Upper lobe of left lung (tissue), 6 donors: ENCODE data around the gene SIAH1. TPM values are rescaled to one million over a fixed set of nuclear protein-coding genes. Genes with fewer than 3 reads are reported as not detected.

Experiments
- ATAC-seq, 2 donors: fragments of 200-7000 bp; cut with Tn5 transposase; one replicate each; pipeline ENCODE4 v1.9.1; 2022; ENCODE audit warnings: mild to moderate bottlenecking in 2 of 2, moderate library complexity in 2 of 2; ENCODE audit not compliant: low FRiP score in 2 of 2
- DNase-seq, 2 donors: peaks; one replicate each; pipeline ENCODE4 v3.0.0-alpha.2; 2019 to 2020
- H3K27ac ChIP-seq, 4 donors: fragments of 200-600 bp; sonication (generic); one replicate each; pipeline ENCODE4 v1.5.1; 2016 to 2019
- H3K27me3 ChIP-seq, 4 donors: fragments of 200-600 bp; sonication (generic); one replicate each; pipeline ENCODE4 v1.5.1; 2017 to 2019
- H3K36me3 ChIP-seq, 4 donors: fragments of 200-600 bp; sonication (generic); one replicate each; pipeline ENCODE4 v1.5.1; 2016 to 2019
- H3K4me1 ChIP-seq, 4 donors: fragments of 200-600 bp; sonication (generic); one replicate each; pipeline ENCODE4 v1.5.1; 2018 to 2019
- H3K4me3 ChIP-seq, 4 donors: fragments of 200-600 bp; sonication (generic); one replicate each; pipeline ENCODE4 v1.5.1; 2017 to 2019; ENCODE audit warnings: mild to moderate bottlenecking in 2 of 4, moderate library complexity in 1 of 4
- H3K9me3 ChIP-seq, 4 donors: fragments of 200-600 bp; sonication (generic); one replicate each; pipeline ENCODE4 v1.5.1; 2018 to 2019
- EP300 ChIP-seq, 4 donors: sonication (generic); formaldehyde crosslinking; IDR thresholded peaks; one replicate each; pipeline ENCODE4 v1.5.1; 2017; ENCODE audit warnings: antibody characterized with exemption in 4 of 4, control low read depth in 2 of 4
- POLR2A ChIP-seq, 4 donors: fragments of 450-650 bp; IDR thresholded peaks; one replicate each; pipeline ENCODE4 v1.5.1; 2016 to 2017; ENCODE audit warnings: antibody characterized with exemption in 4 of 4, mild to moderate bottlenecking in 2 of 4
- POLR2AphosphoS5 ChIP-seq, 2 donors: sonication (generic); formaldehyde crosslinking; IDR thresholded peaks; one replicate each; pipeline ENCODE4 v1.5.1; 2017; ENCODE audit warnings: antibody characterized with exemption in 2 of 2
- WGBS, 2 donors: methylation state at CpG; one replicate each; pipeline ENCODE4 v1.1.5; 2017 to 2018; 5-methylcytosine and 5-hydroxymethylcytosine counted together
- total RNA-seq, 6 donors: library from RNA; depleted of rRNA in 4 of 6; stranded (reverse); fragments of >200 nt in 4 of 6; gene quantifications; one replicate each; pipeline versions ENCODE4 v1.1.0 to v1.2.1, GENCODE V29; 2016 to 2021
- TF ChIP-seq, protein P1 (sequence below), 6 experiments: fragments of 450-650 bp in 4 of 6; fragments of 200-600 bp in 2 of 6; sonication (generic) in 2 of 6; IDR thresholded peaks; one replicate each; pipeline ENCODE4 v1.5.1; 2016 to 2019; ENCODE audit warnings: antibody characterized with exemption in 6 of 6
- donor health status: DM: no; HTN: no; CAD: no; lungs with moderate emphysema.
- donor health status: DM: no; HTN: yes; CAD: no; lungs with severe emphysema.

The SIAH1 gene
- total RNA-seq, 6 donors from 2014 or later, result 19.4 to 45.1 (median 24.9) TPM

DNA sequence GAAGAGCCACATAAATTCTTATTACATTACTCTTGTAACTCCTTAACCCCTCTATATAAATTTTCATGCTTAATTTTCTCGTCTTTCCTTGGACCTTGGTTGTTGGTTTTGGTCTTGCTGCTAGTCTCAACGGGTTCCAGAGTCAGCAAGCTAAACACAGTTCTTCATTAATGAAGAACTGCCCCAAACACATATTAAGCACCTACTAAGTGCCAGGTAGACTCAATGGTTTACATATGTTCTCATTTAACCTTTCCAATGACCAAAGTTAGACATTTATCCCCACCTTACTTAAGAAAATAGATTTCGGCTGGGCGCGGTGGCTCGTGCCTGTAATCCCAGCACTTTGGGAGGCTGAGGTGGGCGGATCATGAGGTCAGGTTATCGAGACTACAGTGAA is 15.0 kb downstream of the SIAH1 start:
- Histone ChIP-seq H3K27me3 (no peaks in the 10 kb centered on the region), H3K4me3 (no peak overlapping the region), H3K4me1 (peaks cover 46 to 62% (median 53%) of the 10 kb centered on the region in 4 donors), H3K36me3 (no peaks in the 10 kb centered on the region), H3K9me3 (no peaks in the 10 kb centered on the region), H3K27ac (peak overlapping the region in 1 of 4 donors; percentile 2)
- no peak for ATAC-seq
- TF ChIP-seq POLR2AphosphoS5 (IDR thresholded peaks at IDR 0.05), result no peak
- TF ChIP-seq, protein P1, sequence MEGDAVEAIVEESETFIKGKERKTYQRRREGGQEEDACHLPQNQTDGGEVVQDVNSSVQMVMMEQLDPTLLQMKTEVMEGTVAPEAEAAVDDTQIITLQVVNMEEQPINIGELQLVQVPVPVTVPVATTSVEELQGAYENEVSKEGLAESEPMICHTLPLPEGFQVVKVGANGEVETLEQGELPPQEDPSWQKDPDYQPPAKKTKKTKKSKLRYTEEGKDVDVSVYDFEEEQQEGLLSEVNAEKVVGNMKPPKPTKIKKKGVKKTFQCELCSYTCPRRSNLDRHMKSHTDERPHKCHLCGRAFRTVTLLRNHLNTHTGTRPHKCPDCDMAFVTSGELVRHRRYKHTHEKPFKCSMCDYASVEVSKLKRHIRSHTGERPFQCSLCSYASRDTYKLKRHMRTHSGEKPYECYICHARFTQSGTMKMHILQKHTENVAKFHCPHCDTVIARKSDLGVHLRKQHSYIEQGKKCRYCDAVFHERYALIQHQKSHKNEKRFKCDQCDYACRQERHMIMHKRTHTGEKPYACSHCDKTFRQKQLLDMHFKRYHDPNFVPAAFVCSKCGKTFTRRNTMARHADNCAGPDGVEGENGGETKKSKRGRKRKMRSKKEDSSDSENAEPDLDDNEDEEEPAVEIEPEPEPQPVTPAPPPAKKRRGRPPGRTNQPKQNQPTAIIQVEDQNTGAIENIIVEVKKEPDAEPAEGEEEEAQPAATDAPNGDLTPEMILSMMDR (IDR thresholded peaks at IDR 0.05), result no peak
- no peak for TF ChIP-seq EP300 (IDR thresholded peaks at IDR 0.05)
- no peak for TF ChIP-seq POLR2A (IDR thresholded peaks at IDR 0.05)
- WGBS, 2 donors, result 91 to 98% methylated on average over 8 of the region's 8 CpGs
- DNase-seq, result no peak

DNA sequence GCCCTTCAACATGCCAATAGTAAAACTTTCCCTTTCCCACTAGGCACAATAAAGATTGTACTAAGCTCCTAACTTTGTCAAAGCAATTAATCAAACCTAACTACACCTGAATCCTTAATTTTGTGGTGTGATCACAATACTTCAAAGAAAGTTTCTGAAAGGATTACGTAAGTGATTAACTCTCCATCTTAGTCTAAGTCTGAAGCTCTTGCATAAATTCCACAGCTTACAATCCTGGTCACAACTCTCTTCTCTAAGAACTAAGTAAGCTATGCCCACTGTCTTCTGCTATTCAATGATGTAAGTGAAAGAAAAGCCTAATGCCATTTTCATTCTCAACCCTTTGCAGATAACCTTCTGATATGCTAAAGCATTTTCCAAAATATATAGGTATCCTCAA is 15.4 kb downstream of the SIAH1 start:
- Histone ChIP-seq H3K4me1 (peaks cover 47 to 63% (median 55%) of the 10 kb centered on the region in 4 donors), H3K36me3 (no peaks in the 10 kb centered on the region), H3K9me3 (no peaks in the 10 kb centered on the region), H3K27me3 (no peaks in the 10 kb centered on the region), H3K27ac (peak overlapping the region in 1 of 4 donors; percentile 2), H3K4me3 (no peak overlapping the region)
- TF ChIP-seq EP300 (IDR thresholded peaks at IDR 0.05) (no peak), POLR2AphosphoS5 (IDR thresholded peaks at IDR 0.05) (no peak), POLR2A (IDR thresholded peaks at IDR 0.05) (no peak)
- TF ChIP-seq, protein P1 (IDR thresholded peaks at IDR 0.05), result no peak
- 71 to 89% methylated on average over 1 of the region's 1 CpG for WGBS, 2 donors
- DNase-seq (no peak), ATAC-seq (no peak)

DNA sequence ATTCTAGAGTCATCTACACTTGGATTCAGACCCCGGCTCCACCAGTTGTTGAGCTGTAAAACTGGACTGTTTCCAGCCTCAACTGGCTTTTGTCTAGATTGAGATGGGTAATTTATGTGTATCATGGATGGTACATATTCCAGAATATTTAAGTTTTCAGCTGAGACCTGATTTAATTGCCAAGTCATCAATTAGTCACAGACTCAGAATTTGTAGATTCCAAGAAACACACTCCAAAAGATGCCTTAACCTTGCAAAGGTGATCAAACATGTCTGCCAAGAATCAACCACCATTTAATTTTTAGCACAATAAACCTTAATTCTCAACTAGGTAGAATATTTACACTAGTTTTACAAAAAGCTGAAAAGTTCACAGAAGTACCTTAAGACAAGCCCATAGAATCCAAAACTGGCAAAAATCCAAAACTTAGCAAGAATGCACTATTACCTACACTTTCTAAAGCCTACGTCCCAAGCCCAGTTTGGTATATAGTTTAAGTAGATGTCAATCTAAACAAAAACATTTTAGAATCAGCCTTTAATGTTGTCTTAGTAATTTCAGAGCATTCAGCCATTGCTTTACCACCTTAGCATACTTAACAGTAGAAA is 17.7 kb downstream of the SIAH1 start:
- H3K27me3 ChIP-seq, result no peaks in the 10 kb centered on the region
- H3K4me1 ChIP-seq, result peaks cover 32 to 59% (median 39%) of the 10 kb centered on the region in 4 donors
- no peaks in the 10 kb centered on the region for H3K9me3 ChIP-seq
- H3K36me3 ChIP-seq, result no peaks in the 10 kb centered on the region
- ATAC-seq (no peak), DNase-seq (no peak)
- 56 to 58% methylated on average over 2 of the region's 2 CpGs for WGBS, 2 donors
- H3K4me3 ChIP-seq, result no peak overlapping the region
- TF ChIP-seq, protein P1 (IDR thresholded peaks at IDR 0.05), result no peak
- TF ChIP-seq POLR2A (IDR thresholded peaks at IDR 0.05) (no peak), POLR2AphosphoS5 (IDR thresholded peaks at IDR 0.05) (no peak), EP300 (IDR thresholded peaks at IDR 0.05) (no peak)
- peak overlapping the region in 1 of 4 donors; percentile 88 for H3K27ac ChIP-seq

DNA sequence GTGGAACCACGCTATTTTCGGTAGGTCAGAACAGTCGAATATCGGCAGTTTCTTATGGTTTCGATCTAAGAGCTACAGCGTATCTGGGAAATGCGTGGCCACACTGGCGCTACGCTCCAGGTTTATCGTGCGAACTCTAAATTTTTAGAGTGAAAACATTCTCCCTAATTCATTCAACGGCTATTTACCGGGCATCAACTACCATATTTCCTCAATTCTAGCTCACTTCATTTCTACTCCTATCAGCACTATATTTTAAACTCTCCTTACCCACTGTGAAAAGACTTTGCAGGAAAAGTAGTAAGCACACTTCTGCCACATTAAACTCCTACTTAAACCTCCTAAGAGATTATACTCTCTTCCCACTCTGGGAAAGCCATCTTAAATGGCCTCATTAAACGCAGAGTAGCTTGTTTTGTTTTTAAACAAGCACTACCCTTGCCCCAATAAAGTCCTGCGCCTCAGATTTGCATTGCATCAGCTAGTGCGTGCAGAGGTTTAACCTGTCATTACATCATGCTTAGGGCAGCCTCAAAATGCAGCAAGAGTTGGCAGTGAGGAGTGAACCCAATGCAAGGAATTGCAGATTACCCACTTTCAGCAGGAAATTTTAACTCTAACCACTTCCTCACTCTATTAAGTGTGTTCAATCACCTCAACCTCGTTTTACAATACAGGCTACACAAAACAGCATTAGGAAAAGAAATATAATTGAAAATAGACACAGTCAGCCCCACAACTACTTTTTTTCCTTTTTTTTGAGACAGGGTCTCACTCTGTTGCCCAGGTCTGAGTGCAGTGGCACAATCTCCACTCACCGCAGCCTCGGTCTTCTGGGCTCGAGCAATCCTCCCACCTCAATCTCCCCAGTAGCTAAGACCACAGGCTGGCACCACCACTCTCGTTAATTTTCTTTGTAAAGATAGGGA is 18.8 kb downstream of the SIAH1 start:
- Histone ChIP-seq H3K4me1 (peaks cover 31 to 65% (median 36%) of the 10 kb centered on the region in 4 donors), H3K27me3 (no peaks in the 10 kb centered on the region), H3K27ac (peak overlapping the region; percentile 86 to 93 (median 87)), H3K9me3 (no peaks in the 10 kb centered on the region), H3K4me3 (peak overlapping the region; percentile 9 to 69 (median 62)), H3K36me3 (peaks cover 0 to 1% (median 0%) of the 10 kb centered on the region in 4 donors)
- DNase-seq (peak in 1 of 2 donors; percentile 75), ATAC-seq (peak; percentile 70 to 71)
- WGBS, 2 donors, result 13 to 14% methylated on average over 21 of the region's 21 CpGs
- TF ChIP-seq POLR2AphosphoS5 (IDR thresholded peaks at IDR 0.05) (peak; percentile 33 to 69), EP300 (IDR thresholded peaks at IDR 0.05) (peak in 2 of 4 donors; percentile 67), POLR2A (IDR thresholded peaks at IDR 0.05) (peak in 1 of 4 donors; percentile 22)
- TF ChIP-seq, protein P1 (IDR thresholded peaks at IDR 0.05), result peak in 1 of 6 experiments; percentile 24
